Measurements from ENCODE around the gene CTNNA3. TPM values are rescaled to one million over a fixed set of nuclear protein-coding genes. Genes with fewer than 3 reads are reported as not detected.

CTNNA3 gene
- total and polyA plus RNA-seq, 5 donors from 2014 or later: not detected

DNA sequence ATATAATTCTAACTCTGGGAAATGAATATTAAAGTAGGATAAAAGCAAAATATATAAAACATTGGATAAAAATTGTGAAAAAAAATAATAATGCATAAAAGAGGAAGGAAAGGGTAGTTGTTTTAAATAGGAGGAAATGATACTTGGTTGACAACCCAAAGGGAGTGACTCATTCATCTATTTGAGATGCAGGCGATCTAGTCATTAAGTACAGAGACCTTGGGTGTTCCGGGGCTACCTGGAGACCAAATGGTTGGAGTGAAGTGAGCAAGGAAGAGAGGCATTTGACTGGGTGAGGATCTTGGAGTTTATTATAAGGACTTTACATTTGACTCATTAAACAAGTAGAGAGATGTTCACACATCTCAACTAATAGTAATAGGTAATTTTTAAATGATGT lies 659.2 kb downstream of the CTNNA3 start:
- Histone ChIP-seq H3K27me3 (ENCODE audit: control insufficient read depth, insufficient read depth, low read length) (no peaks in the 10 kb centered on the region), H3K9me3 (ENCODE audit: control insufficient read depth in 2 of 2, low read length in 2 of 2) (no peaks in the 10 kb centered on the region), H3K27ac (ENCODE audit: insufficient read depth, low read length, poor library complexity, severe bottlenecking) (no peak overlapping the region), H3K4me3 (ENCODE audit: low read depth, low read length) (no peak overlapping the region), H3K36me3 (ENCODE audit: control insufficient read depth, insufficient read depth, low read length) (no peaks in the 10 kb centered on the region), H3K4me1 (ENCODE audit: control insufficient read depth, insufficient read depth, low read length, poor library complexity, severe bottlenecking) (no peaks in the 10 kb centered on the region)
- Mint-ChIP-seq H3K36me3 (no peaks in the 10 kb centered on the region), H3K4me3 (no peak overlapping the region), H3K4me1 (no peaks in the 10 kb centered on the region), H3K9me3 (peaks cover 0 to 4% (median 2%) of the 10 kb centered on the region in 7 donors), H3K27ac (no peak overlapping the region), H3K27me3 (no peaks in the 10 kb centered on the region)
- ATAC-seq (ENCODE audit: low read depth in 2 of 2): no peak
- no peak for DNase-seq

GRCh38 chr10:67033878-67034277 lies 662.1 kb downstream of the CTNNA3 start:
- H3K4me1 ChIP-seq (ENCODE audit: control insufficient read depth, insufficient read depth, low read length, poor library complexity, severe bottlenecking): no peaks in the 10 kb centered on the region
- no peak overlapping the region for H3K4me3 Mint-ChIP-seq

GRCh38 chr10:67022099-67022498 lies 673.9 kb downstream of the CTNNA3 start:
- Mint-ChIP-seq H3K4me1 (no peaks in the 10 kb centered on the region), H3K9me3 (peaks cover 0 to 10% (median 2%) of the 10 kb centered on the region in 7 donors), H3K27me3 (no peaks in the 10 kb centered on the region), H3K36me3 (no peaks in the 10 kb centered on the region), H3K27ac (no peak overlapping the region), H3K4me3 (no peak overlapping the region)
- H3K4me3 ChIP-seq (ENCODE audit: low read depth, low read length): no peak overlapping the region
- no peak for DNase-seq
- H3K36me3 ChIP-seq (ENCODE audit: control insufficient read depth, insufficient read depth, low read length): no peaks in the 10 kb centered on the region
- H3K4me1 ChIP-seq (ENCODE audit: control insufficient read depth, insufficient read depth, low read length, poor library complexity, severe bottlenecking): no peaks in the 10 kb centered on the region
- no peak overlapping the region for H3K27ac ChIP-seq (ENCODE audit: insufficient read depth, low read length, poor library complexity, severe bottlenecking)
- no peak for ATAC-seq (ENCODE audit: low read depth in 2 of 2)
- H3K9me3 ChIP-seq (ENCODE audit: control insufficient read depth in 2 of 2, low read length in 2 of 2): peaks cover 0 to 2% of the 10 kb centered on the region in 2 experiments
- H3K27me3 ChIP-seq (ENCODE audit: control insufficient read depth, insufficient read depth, low read length): no peaks in the 10 kb centered on the region

More at GRCh38 chr10:67033878-67034277, 662.1 kb downstream of the CTNNA3 start:
- Mint-ChIP-seq H3K36me3 (no peaks in the 10 kb centered on the region), H3K4me1 (no peaks in the 10 kb centered on the region), H3K27ac (no peak overlapping the region), H3K9me3 (peaks cover 0 to 7% (median 3%) of the 10 kb centered on the region in 7 donors), H3K27me3 (no peaks in the 10 kb centered on the region)
- Histone ChIP-seq H3K27me3 (ENCODE audit: control insufficient read depth, insufficient read depth, low read length) (no peaks in the 10 kb centered on the region), H3K9me3 (ENCODE audit: control insufficient read depth in 2 of 2, low read length in 2 of 2) (no peaks in the 10 kb centered on the region), H3K4me3 (ENCODE audit: low read depth, low read length) (no peak overlapping the region), H3K36me3 (ENCODE audit: control insufficient read depth, insufficient read depth, low read length) (no peaks in the 10 kb centered on the region), H3K27ac (ENCODE audit: insufficient read depth, low read length, poor library complexity, severe bottlenecking) (no peak overlapping the region)
- ATAC-seq (ENCODE audit: low read depth in 2 of 2): no peak
- DNase-seq: no peak

DNA sequence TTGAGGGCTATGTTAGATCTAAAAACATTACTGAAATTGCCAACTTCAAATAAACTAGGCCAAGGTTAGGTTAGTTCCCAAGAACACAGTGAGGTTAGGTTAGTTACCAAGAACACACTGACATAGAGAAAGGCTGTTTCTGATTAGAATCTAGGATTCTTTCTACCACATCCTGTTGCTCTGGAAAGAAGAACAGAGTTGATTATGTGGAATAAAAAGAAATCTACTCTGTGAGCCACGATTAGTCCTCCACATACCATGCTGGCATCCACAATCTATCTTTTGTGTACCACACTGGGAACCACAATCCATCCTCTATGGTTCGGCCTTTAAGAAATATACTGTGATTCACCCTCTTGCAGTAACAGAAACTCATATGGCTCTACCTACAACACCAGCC lies 678.8 kb downstream of the CTNNA3 start:
- Histone ChIP-seq H3K36me3 (ENCODE audit: control insufficient read depth, insufficient read depth, low read length) (no peaks in the 10 kb centered on the region), H3K27ac (ENCODE audit: insufficient read depth, low read length, poor library complexity, severe bottlenecking) (no peak overlapping the region), H3K9me3 (ENCODE audit: control insufficient read depth in 2 of 2, low read length in 2 of 2) (peaks cover 0 to 2% of the 10 kb centered on the region in 2 experiments), H3K4me1 (ENCODE audit: control insufficient read depth, insufficient read depth, low read length, poor library complexity, severe bottlenecking) (no peaks in the 10 kb centered on the region), H3K4me3 (ENCODE audit: low read depth, low read length) (no peak overlapping the region), H3K27me3 (ENCODE audit: control insufficient read depth, insufficient read depth, low read length) (no peaks in the 10 kb centered on the region)
- Mint-ChIP-seq H3K9me3 (peaks cover 0 to 10% (median 2%) of the 10 kb centered on the region in 7 donors), H3K36me3 (no peaks in the 10 kb centered on the region), H3K27me3 (no peaks in the 10 kb centered on the region), H3K27ac (no peak overlapping the region), H3K4me3 (no peak overlapping the region), H3K4me1 (no peaks in the 10 kb centered on the region)
- ATAC-seq (ENCODE audit: low read depth in 2 of 2): no peak
- no peak for DNase-seq

- peaks cover 0 to 4% (median 0%) of the 10 kb centered on the region in 7 donors for H3K9me3 Mint-ChIP-seq
- H3K27ac Mint-ChIP-seq: no peak overlapping the region
- no peak overlapping the region for H3K4me3 ChIP-seq (ENCODE audit: low read depth, low read length)
- no peaks in the 10 kb centered on the region for H3K4me1 Mint-ChIP-seq
- no peaks in the 10 kb centered on the region for H3K36me3 Mint-ChIP-seq
- H3K4me1 ChIP-seq (ENCODE audit: control insufficient read depth, insufficient read depth, low read length, poor library complexity, severe bottlenecking): no peaks in the 10 kb centered on the region
- DNase-seq (no peak), ATAC-seq (ENCODE audit: low read depth in 2 of 2) (no peak)
- H3K4me3 Mint-ChIP-seq: no peak overlapping the region
- H3K27ac ChIP-seq (ENCODE audit: insufficient read depth, low read length, poor library complexity, severe bottlenecking): no peak overlapping the region
- H3K27me3 Mint-ChIP-seq: no peaks in the 10 kb centered on the region
- H3K27me3 ChIP-seq (ENCODE audit: control insufficient read depth, insufficient read depth, low read length): no peaks in the 10 kb centered on the region
- H3K9me3 ChIP-seq (ENCODE audit: control insufficient read depth in 2 of 2, low read length in 2 of 2): no peaks in the 10 kb centered on the region
- H3K36me3 ChIP-seq (ENCODE audit: control insufficient read depth, insufficient read depth, low read length): no peaks in the 10 kb centered on the region
Observed at GRCh38 chr10:67015225-67015624, 680.8 kb downstream of the CTNNA3 start.

DNA sequence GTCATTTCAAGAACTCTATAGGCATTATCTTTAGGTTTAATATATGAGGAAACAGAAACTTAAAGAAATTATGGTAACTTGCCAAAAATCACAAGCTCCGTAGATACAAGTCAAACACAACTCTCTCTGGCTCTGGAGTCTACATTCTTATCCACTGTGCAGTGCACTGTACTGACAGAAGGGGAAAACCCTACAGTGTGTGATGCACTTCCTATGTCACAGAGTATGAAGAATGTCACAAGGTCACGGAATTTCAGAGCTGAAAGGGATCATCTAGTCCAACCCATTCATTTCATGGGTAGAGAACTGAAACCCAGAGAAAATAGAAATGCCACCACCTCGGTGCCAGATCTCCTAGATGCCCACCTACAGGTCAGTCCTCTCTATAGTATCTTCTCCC lies 684.0 kb downstream of the CTNNA3 start:
- Histone ChIP-seq H3K4me1 (ENCODE audit: control insufficient read depth, insufficient read depth, low read length, poor library complexity, severe bottlenecking) (no peaks in the 10 kb centered on the region), H3K27ac (ENCODE audit: insufficient read depth, low read length, poor library complexity, severe bottlenecking) (no peak overlapping the region), H3K4me3 (ENCODE audit: low read depth, low read length) (no peak overlapping the region), H3K9me3 (ENCODE audit: control insufficient read depth in 2 of 2, low read length in 2 of 2) (no peaks in the 10 kb centered on the region), H3K27me3 (ENCODE audit: control insufficient read depth, insufficient read depth, low read length) (no peaks in the 10 kb centered on the region), H3K36me3 (ENCODE audit: control insufficient read depth, insufficient read depth, low read length) (no peaks in the 10 kb centered on the region)
- no peaks in the 10 kb centered on the region for H3K27me3 Mint-ChIP-seq
- no peak overlapping the region for H3K27ac Mint-ChIP-seq
- DNase-seq (no peak), ATAC-seq (ENCODE audit: low read depth in 2 of 2) (no peak)
- H3K4me3 Mint-ChIP-seq: no peak overlapping the region
- no peaks in the 10 kb centered on the region for H3K36me3 Mint-ChIP-seq
- no peaks in the 10 kb centered on the region for H3K9me3 Mint-ChIP-seq
- no peaks in the 10 kb centered on the region for H3K4me1 Mint-ChIP-seq

GRCh38 chr10:67011480-67011879 lies 684.5 kb downstream of the CTNNA3 start:
- ATAC-seq (ENCODE audit: low read depth in 2 of 2) (no peak), DNase-seq (no peak)
- no peak overlapping the region for H3K27ac ChIP-seq (ENCODE audit: insufficient read depth, low read length, poor library complexity, severe bottlenecking)
- no peak overlapping the region for H3K27ac Mint-ChIP-seq
- no peak overlapping the region for H3K4me3 Mint-ChIP-seq
- H3K9me3 Mint-ChIP-seq: no peaks in the 10 kb centered on the region
- no peak overlapping the region for H3K4me3 ChIP-seq (ENCODE audit: low read depth, low read length)
- H3K27me3 Mint-ChIP-seq: no peaks in the 10 kb centered on the region
- no peaks in the 10 kb centered on the region for H3K36me3 ChIP-seq (ENCODE audit: control insufficient read depth, insufficient read depth, low read length)
- no peaks in the 10 kb centered on the region for H3K4me1 Mint-ChIP-seq
- H3K27me3 ChIP-seq (ENCODE audit: control insufficient read depth, insufficient read depth, low read length): no peaks in the 10 kb centered on the region
- no peaks in the 10 kb centered on the region for H3K9me3 ChIP-seq (ENCODE audit: control insufficient read depth in 2 of 2, low read length in 2 of 2)
- no peaks in the 10 kb centered on the region for H3K4me1 ChIP-seq (ENCODE audit: control insufficient read depth, insufficient read depth, low read length, poor library complexity, severe bottlenecking)
- no peaks in the 10 kb centered on the region for H3K36me3 Mint-ChIP-seq

DNA sequence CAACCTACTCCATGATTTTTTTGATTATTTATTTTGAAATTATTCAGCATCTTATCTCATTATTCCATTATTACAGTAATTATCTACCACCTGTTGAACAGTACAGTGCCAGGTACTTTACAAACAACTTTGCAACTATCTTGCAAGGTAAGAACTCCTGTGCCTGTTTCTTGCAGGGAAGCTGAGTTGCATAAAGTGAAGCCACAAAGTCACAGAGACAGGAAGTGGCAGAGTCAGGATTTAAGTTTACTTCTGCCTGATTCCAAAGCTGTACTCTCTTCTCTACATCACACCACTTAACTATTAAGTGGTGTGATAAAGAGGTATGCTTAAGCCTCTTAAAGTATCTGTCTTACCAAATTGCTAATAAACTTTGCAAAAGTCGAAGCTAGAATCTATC lies 690.0 kb downstream of the CTNNA3 start:
- Mint-ChIP-seq H3K4me1 (no peaks in the 10 kb centered on the region), H3K36me3 (no peaks in the 10 kb centered on the region), H3K4me3 (no peak overlapping the region), H3K27me3 (no peaks in the 10 kb centered on the region), H3K9me3 (peaks cover 0 to 4% (median 2%) of the 10 kb centered on the region in 7 donors), H3K27ac (no peak overlapping the region)
- Histone ChIP-seq H3K36me3 (ENCODE audit: control insufficient read depth, insufficient read depth, low read length) (no peaks in the 10 kb centered on the region), H3K9me3 (ENCODE audit: control insufficient read depth in 2 of 2, low read length in 2 of 2) (no peaks in the 10 kb centered on the region), H3K4me1 (ENCODE audit: control insufficient read depth, insufficient read depth, low read length, poor library complexity, severe bottlenecking) (no peaks in the 10 kb centered on the region), H3K27ac (ENCODE audit: insufficient read depth, low read length, poor library complexity, severe bottlenecking) (no peak overlapping the region), H3K4me3 (ENCODE audit: low read depth, low read length) (no peak overlapping the region), H3K27me3 (ENCODE audit: control insufficient read depth, insufficient read depth, low read length) (no peaks in the 10 kb centered on the region)
- ATAC-seq (ENCODE audit: low read depth in 2 of 2): no peak
- no peak for DNase-seq
